K562 (cell line): ENCODE data around the gene LCN15. TPM values are rescaled to one million over a fixed set of nuclear protein-coding genes. Genes with fewer than 3 reads are reported as not detected.

Experiments used
- ADNP ChIP-seq: fragments of 200-800 bp; sonication (Bioruptor generic); IDR thresholded peaks from 2 replicates; pipeline ENCODE4 v1.6.1; 2016; ENCODE audit warnings: missing genetic modification characterization, missing compliant biosample characterization
- DACH1 ChIP-seq: fragments of 450-650 bp; IDR thresholded peaks from 2 replicates; pipeline ENCODE4 v1.6.1; 2018; ENCODE audit not compliant: partially characterized antibody
- E4F1 ChIP-seq: fragments of 250-450 bp; sonication (Bioruptor Pico); IDR thresholded peaks from 2 replicates; pipeline ENCODE4 v1.5.0; 2021; ENCODE audit warnings: mild to moderate bottlenecking, borderline replicate concordance
- HINFP ChIP-seq: fragments of 450-650 bp; conservative IDR thresholded peaks from 2 replicates; pipeline ENCODE4 v1.6.1; 2016; ENCODE audit warnings: missing genetic modification characterization, low read depth, mild to moderate bottlenecking, control low read depth, missing compliant biosample characterization
- HNRNPL ChIP-seq: fragments of 200-400 bp; formaldehyde crosslinking; IDR thresholded peaks from 2 replicates; pipeline ENCODE4 v1.6.1; 2017; ENCODE audit warnings: low read depth, mild to moderate bottlenecking, low read length
- HSF4 ChIP-seq: fragments of 250-450 bp; sonication (Bioruptor Pico); IDR thresholded peaks from 2 replicates; pipeline ENCODE4 v2.1.2; 2022; ENCODE audit warnings: mild to moderate bottlenecking, moderate library complexity, borderline replicate concordance
- MECOM ChIP-seq: fragments of 250-450 bp; sonication (Bioruptor Pico); IDR thresholded peaks from 2 replicates; pipeline ENCODE4 v1.8.0; 2022; ENCODE audit warnings: inconsistent platforms
- PCBP1 ChIP-seq: fragments of 200-400 bp; formaldehyde crosslinking; IDR thresholded peaks from 2 replicates; pipeline ENCODE4 v1.6.1; 2018; ENCODE audit warnings: mild to moderate bottlenecking, low read depth, low read length; ENCODE audit not compliant: poor library complexity, severe bottlenecking
- POLR2G ChIP-seq: fragments of 200-400 bp; formaldehyde crosslinking; IDR thresholded peaks from 2 replicates; pipeline ENCODE4 v1.6.1; 2017; ENCODE audit warnings: low read depth, mild to moderate bottlenecking, antibody characterized with exemption, low read length, moderate library complexity
- PTRF ChIP-seq: fragments of 450-650 bp; IDR thresholded peaks from 2 replicates; pipeline ENCODE4 v1.6.1; 2016; ENCODE audit warnings: mild to moderate bottlenecking, missing genetic modification characterization, missing compliant biosample characterization
- RBBP5 ChIP-seq: fragments of 200-600 bp; sonication (generic); IDR thresholded peaks from 2 replicates; pipeline ENCODE4 v1.6.1; 2012; ENCODE audit warnings: borderline replicate concordance, mild to moderate bottlenecking, low read length, control low read depth, inconsistent platforms; ENCODE audit not compliant: insufficient read depth, poor library complexity, severe bottlenecking
- RBM17 ChIP-seq: fragments of 200-400 bp; formaldehyde crosslinking; IDR thresholded peaks from 2 replicates; pipeline ENCODE4 v1.6.1; 2017; ENCODE audit warnings: low read depth, mild to moderate bottlenecking, low read length, borderline replicate concordance
- SMARCC2 ChIP-seq: fragments of 450-650 bp; IDR thresholded peaks from 2 replicates; pipeline ENCODE4 v1.6.1; 2017; ENCODE audit warnings: antibody characterized with exemption, moderate library complexity, mild to moderate bottlenecking, low read depth
- TCF3 ChIP-seq: sonication (generic); formaldehyde crosslinking; IDR thresholded peaks from 2 replicates; pipeline ENCODE4 v1.4.0; 2020; ENCODE audit warnings: mild to moderate bottlenecking, missing genetic modification reagents
- THRA ChIP-seq: fragments of 450-650 bp; IDR thresholded peaks from 2 replicates; pipeline ENCODE4 v1.6.1; 2017; ENCODE audit warnings: mild to moderate bottlenecking, moderate library complexity
- ZBTB33 ChIP-seq: sonication (generic); formaldehyde crosslinking; IDR thresholded peaks from 2 replicates; pipeline ENCODE4 v1.8.1; 2023; ENCODE audit warnings: mild to moderate bottlenecking, missing genetic modification reagents
- ZNF253 ChIP-seq: fragments of 250-450 bp; sonication (Bioruptor Pico); conservative IDR thresholded peaks from 2 replicates; pipeline ENCODE4 v1.6.1; 2021; ENCODE audit warnings: mild to moderate bottlenecking
- ZNF75A ChIP-seq: fragments of 450-650 bp; formaldehyde crosslinking; IDR thresholded peaks from 2 replicates; pipeline ENCODE4 v1.4.0; 2020; ENCODE audit warnings: mild to moderate bottlenecking
- polyA plus RNA-seq, 8 experiments: library from polyadenylated mRNA; depleted of rRNA in 4 of 8; stranded (reverse) in 5 of 8; unstranded in 3 of 8; fragments of >200 nt; fragmentation: Nextera tagmentation in 2 of 8; fragmentation: Illumina TruSeq in 1 of 8; extraction: Ambion mirVana in 2 of 8; extraction: Trizol in 1 of 8; gene quantifications; 2 replicates each; pipeline versions ENCODE4 v1.2.1 to v1.2.3, GENCODE V29; 2011 to 2014; ENCODE audit warnings: inconsistent platforms in 1 of 8, missing spikeins in 1 of 8
- total RNA-seq, 7 experiments: library from RNA; depleted of rRNA in 6 of 7; stranded (reverse); fragments of >200 nt in 6 of 7; fragmentation: Illumina TruSeq in 2 of 7; extraction: Trizol in 2 of 7; gene quantifications; 2 replicates each; pipeline versions ENCODE4 v1.2.1 to v1.2.3, GENCODE V29; 2011 to 2021; ENCODE audit warnings: low replicate concordance in 1 of 7

LCN15 gene
- total and polyA plus RNA-seq, 9 of the 15 experiments (the other 6 are each of a cell fraction or from before 2014, with no cell fraction given), result 0.66 TPM; not detected in 8

- TF ChIP-seq HINFP (no peak), DACH1 (no peak), SMARCC2 (no peak), ZNF253 (CRISPR knock-in tag) (no peak), HNRNPL (peak; percentile 36; the same call in 1 of the 2 replicates), RBBP5 (no peak), THRA (no peak), HSF4 (CRISPR knock-in tag) (no peak), TCF3 (CRISPR knock-in tag) (no peak), PCBP1 (peak; percentile 34), MECOM (CRISPR knock-in tag) (no peak), E4F1 (CRISPR knock-in tag) (no peak), POLR2G (peak; percentile 52), RBM17 (no peak), ADNP (tag) (no peak), ZBTB33 (CRISPR knock-in tag) (peak; percentile 73), ZNF75A (CRISPR knock-in tag) (no peak), PTRF (no peak)
Measured at GRCh38 chr9:136799079-136799853, 34.9 kb upstream of the LCN15 start (continued).
